ENCODE results near the gene GBA3. TPM values are rescaled to one million over a fixed set of nuclear protein-coding genes. Genes with fewer than 3 reads are reported as not detected.

The GBA3 gene
- total and polyA plus RNA-seq, 2 of the 8 experiments (the other 6 are each of a cell fraction or from before 2014, with no cell fraction given): not detected

DNA sequence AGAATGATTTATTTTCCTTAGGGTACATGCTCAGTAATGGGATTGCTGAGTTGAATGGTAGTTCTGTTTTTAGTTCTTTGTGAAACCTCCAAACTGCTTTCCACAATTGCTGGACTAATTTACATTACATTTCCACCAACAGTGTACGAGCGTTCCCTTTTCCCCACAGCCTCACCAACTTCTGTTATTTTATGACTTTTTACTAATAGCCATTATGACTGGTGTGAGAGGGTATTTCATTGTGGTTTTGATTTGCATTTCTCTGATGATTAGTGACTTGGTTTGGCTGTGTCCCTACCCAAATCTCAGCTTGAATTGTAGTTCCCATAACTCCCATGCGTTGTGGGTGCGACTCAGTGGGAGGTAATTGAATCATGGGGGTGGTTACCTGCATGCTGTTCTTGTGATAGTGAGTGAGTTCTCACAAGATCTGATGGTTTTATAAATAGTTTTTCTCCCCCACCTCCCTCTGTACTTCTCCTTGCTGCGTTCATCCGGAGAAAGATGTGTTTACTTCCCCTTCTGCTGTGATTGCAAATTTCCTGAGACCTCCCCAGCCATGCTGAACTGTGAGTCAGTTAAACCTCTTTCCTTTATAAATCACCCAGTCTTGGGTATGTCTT, 95.1 kb downstream of the GBA3 start:
- Histone ChIP-seq H2BK5ac (ENCODE audit: low read depth, low read length) (no peak overlapping the region), H3K23ac (ENCODE audit: insufficient read length) (no peak overlapping the region), H3K79me2 (ENCODE audit: control insufficient read depth in 1 of 2, insufficient read depth in 2 of 2, low read length in 2 of 2) (no peaks in the 10 kb centered on the region), H2BK12ac (ENCODE audit: low read depth, low read length) (no peak overlapping the region), H2BK20ac (ENCODE audit: low read length) (no peak overlapping the region), H2AFZ (ENCODE audit: low read length) (no peak overlapping the region), H2BK15ac (ENCODE audit: low read length) (no peak overlapping the region), H4K91ac (replicated peaks; ENCODE audit: insufficient read length, low read length) (no peak overlapping the region), H2BK120ac (replicated peaks; ENCODE audit: low read depth, low read length) (no peak overlapping the region), H4K5ac (ENCODE audit: insufficient read length, low read depth, low read length) (no peak overlapping the region), H3K9me3 (ENCODE audit: insufficient read depth in 2 of 2, low read depth in 1 of 2, low read length in 1 of 2) (no peaks in the 10 kb centered on the region), H3K56ac (replicated peaks; ENCODE audit: insufficient read length, low read depth, low read length) (no peak overlapping the region), H3K4me2 (ENCODE audit: insufficient read depth in 1 of 2, low read depth in 2 of 2, low read length in 2 of 2) (no peak overlapping the region), H4K8ac (ENCODE audit: extremely low read depth, insufficient read depth, low read length) (no peak overlapping the region), H4K20me1 (replicated peaks in 1 of 2; ENCODE audit: control insufficient read depth in 1 of 2, insufficient read depth in 2 of 2, low read length in 2 of 2) (no peaks in the 10 kb centered on the region), H2AK5ac (ENCODE audit: low read depth, low read length) (no peak overlapping the region), H3K79me1 (ENCODE audit: low read depth, low read length) (no peaks in the 10 kb centered on the region), H3K4me1 (replicated peaks in 1 of 4; ENCODE audit: control insufficient read depth in 3 of 4, insufficient read depth in 4 of 4, low read length in 3 of 4) (no peaks in the 10 kb centered on the region), H3K14ac (ENCODE audit: insufficient read length) (no peak overlapping the region), H3K23me2 (ENCODE audit: low read depth, low read length) (no peaks in the 10 kb centered on the region), H3K27me3 (replicated peaks in 1 of 4; ENCODE audit: control insufficient read depth in 3 of 4, extremely low read depth in 1 of 4, insufficient read depth in 3 of 4, low read length in 3 of 4) (no peaks in the 10 kb centered on the region), H3K4me3 (ENCODE audit: extremely low read depth in 1 of 4, insufficient read depth in 2 of 4, low read depth in 3 of 4, low read length in 4 of 4) (no peak overlapping the region), H3K9ac (replicated peaks in 1 of 4; ENCODE audit: extremely low read depth in 1 of 4, low read depth in 3 of 4, low read length in 3 of 4) (no peak overlapping the region), H3K4ac (replicated peaks; ENCODE audit: insufficient read length, low read depth, low read length) (no peak overlapping the region), H3K27ac (ENCODE audit: low read depth, low read length) (no peak overlapping the region), H3K36me3 (ENCODE audit: control insufficient read depth in 2 of 4, insufficient read depth in 4 of 4, low read length in 3 of 4) (no peaks in the 10 kb centered on the region), H3K18ac (ENCODE audit: extremely low read depth, low read length) (no peak overlapping the region)
- no peak for FAIRE-seq
- TF ChIP-seq MAFK (IDR thresholded peaks at IDR 0.05; ENCODE audit: low read depth, low read length) (no peak), BACH1 (IDR thresholded peaks at IDR 0.05; ENCODE audit: low read length) (no peak)
- POLR2A ChIA-PET (ENCODE audit: partially characterized antibody): no interaction called here
- WGBS, 2 experiments (ENCODE audit: extremely low coverage in 1 of 2, insufficient coverage in 1 of 2, insufficient read length in 1 of 2, insufficient replicate concordance in 2 of 2, low coverage in 1 of 2, low lambda C conversion rate in 2 of 2, missing lambda C conversion rate in 1 of 2): 94% methylated on average over 6 of the region's 6 CpGs; no CpG with 5 or more reads in 1 of the 2 experiments
- CTCF ChIA-PET (ENCODE audit: partially characterized antibody): no interaction called here
- DNase-seq (ENCODE audit: low read depth in 1 of 2, low spot score in 2 of 2): no peak
